Measurements from ENCODE around the gene ACTRT2.

DNA sequence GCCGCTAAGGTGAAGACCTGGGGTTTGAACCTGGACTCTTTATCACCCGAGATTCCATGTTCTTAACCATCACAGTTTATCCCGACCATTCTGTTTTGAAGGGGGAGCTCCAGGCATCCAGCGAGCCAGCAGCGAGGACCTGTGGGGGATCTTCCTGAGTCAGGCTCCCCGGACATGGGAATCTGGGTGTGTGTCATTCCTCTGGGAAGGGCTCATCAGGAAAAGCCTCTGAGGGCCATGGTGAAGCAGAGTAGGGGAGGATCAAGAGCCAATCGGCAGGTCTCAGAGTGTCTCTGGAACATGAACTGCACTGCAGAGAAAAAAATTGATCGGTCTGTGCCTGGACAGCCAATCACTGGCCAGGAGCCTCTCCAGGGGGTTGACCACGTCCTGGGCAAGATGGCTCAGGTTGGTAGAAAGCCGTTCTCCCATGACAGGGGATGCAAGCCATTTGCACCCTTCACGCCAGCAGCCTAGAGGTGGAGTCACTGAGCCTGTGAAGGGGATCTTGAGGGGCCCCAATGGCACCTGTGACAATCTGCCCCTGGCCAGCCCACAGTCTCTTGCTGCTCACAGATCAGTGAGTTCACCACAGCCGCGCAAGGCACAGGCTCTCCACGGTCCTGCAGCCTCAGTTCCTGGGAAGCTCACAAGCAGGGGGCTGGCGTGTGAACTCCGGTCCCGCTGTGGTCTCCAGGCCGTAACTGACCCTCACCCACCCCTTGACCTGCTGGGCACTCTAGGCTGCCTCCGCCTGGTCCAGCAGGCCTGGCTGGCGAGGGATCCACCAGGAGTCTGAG lies 20.4 kb upstream of the ACTRT2 start:
- TF ChIP-seq POLR2A (IDR thresholded peaks at IDR 0.05) (no peak), CTCF (IDR thresholded peaks at IDR 0.05) (no peak)
